Hepatocyte (in vitro differentiated cells): ENCODE results near the gene CBARP. TPM values are rescaled to one million over a fixed set of nuclear protein-coding genes. Genes with fewer than 3 reads are reported as not detected.

Source experiments
- DNase-seq: peaks from one replicate; pipeline ENCODE4 v3.0.0-alpha.2; 2016; ENCODE audit warnings: low spot score
- H2AFZ ChIP-seq: fragments of 200-600 bp; sonication (generic); 2 replicates; pipeline ENCODE4 v1.6.0; 2016; ENCODE audit warnings: antibody characterized with exemption, mild to moderate bottlenecking
- H3K27ac ChIP-seq: fragments of 200-600 bp; sonication (generic); 2 replicates; pipeline ENCODE4 v1.5.1; 2016; ENCODE audit warnings: mild to moderate bottlenecking
- H3K27me3 ChIP-seq: fragments of 200-600 bp; sonication (generic); 2 replicates; pipeline ENCODE4 v1.6.1; 2016
- H3K36me3 ChIP-seq: fragments of 200-600 bp; sonication (generic); replicated peaks from 2 replicates; pipeline ENCODE4 v1.5.1; 2016; ENCODE audit warnings: low read depth; ENCODE audit not compliant: insufficient read depth
- H3K4me1 ChIP-seq: fragments of 200-600 bp; sonication (generic); 2 replicates; pipeline ENCODE4 v1.5.1; 2016; ENCODE audit warnings: mild to moderate bottlenecking, moderate library complexity; ENCODE audit not compliant: insufficient read depth
- H3K4me2 ChIP-seq: fragments of 200-600 bp; sonication (generic); 2 replicates; pipeline ENCODE4 v1.6.0; 2016
- H3K4me3 ChIP-seq: fragments of 200-600 bp; sonication (generic); 2 replicates; pipeline ENCODE4 v1.5.1; 2016; ENCODE audit warnings: mild to moderate bottlenecking
- H3K79me2 ChIP-seq: fragments of 200-600 bp; sonication (generic); 2 replicates; pipeline ENCODE4 v1.6.0; 2017; ENCODE audit warnings: mild to moderate bottlenecking
- H3K9me2 ChIP-seq: fragments of 200-600 bp; sonication (generic); replicated peaks from 2 replicates; pipeline ENCODE4 v1.6.0; 2017; ENCODE audit warnings: mild to moderate bottlenecking; ENCODE audit not compliant: insufficient read depth
- H3K9me3 ChIP-seq: fragments of 200-600 bp; sonication (generic); 2 replicates; pipeline ENCODE4 v1.5.1; 2016; ENCODE audit warnings: low read depth, mild to moderate bottlenecking
- H4K20me1 ChIP-seq: fragments of 200-600 bp; sonication (generic); 2 replicates; pipeline ENCODE4 v1.6.0; 2016; ENCODE audit warnings: mild to moderate bottlenecking; ENCODE audit not compliant: insufficient read depth, poor library complexity, severe bottlenecking
- EZH2 ChIP-seq: fragments of 200-600 bp; sonication (generic); IDR thresholded peaks from 2 replicates; pipeline ENCODE4 v1.6.1; 2016; ENCODE audit warnings: antibody characterized with exemption, mild to moderate bottlenecking, borderline replicate concordance
- EZH2phosphoT487 ChIP-seq: fragments of 200-600 bp; sonication (generic); IDR thresholded peaks from one replicate; pipeline ENCODE4 v1.6.1; 2018; ENCODE audit warnings: antibody characterized with exemption, mild to moderate bottlenecking, low read depth, moderate library complexity; ENCODE audit not compliant: unreplicated experiment, severe bottlenecking
- WGBS: methylation state at CpG from one replicate; pipeline ENCODE4 v1.1.6; 2016; ENCODE audit warnings: low lambda C conversion rate; ENCODE audit errors: missing lambda C conversion rate; 5-methylcytosine and 5-hydroxymethylcytosine counted together
- polyA plus RNA-seq: library from polyadenylated mRNA; unstranded; fragments of >200 nt; fragmentation: Nextera tagmentation; extraction: Ambion mirVana; gene quantifications from 2 replicates; pipeline ENCODE4 v1.2.1, GENCODE V29; 2016
- total RNA-seq: library from RNA; depleted of rRNA; stranded (reverse); fragments of >200 nt; gene quantifications from 2 replicates; pipeline ENCODE4 v1.2.3, GENCODE V29; 2014
- TF ChIP-seq, protein P1 (sequence below): fragments of 200-600 bp; sonication (generic); IDR thresholded peaks from 2 replicates; pipeline ENCODE4 v1.5.1; 2016; ENCODE audit warnings: antibody characterized with exemption, mild to moderate bottlenecking; ENCODE audit not compliant: poor library complexity

CBARP gene
- total and polyA plus RNA-seq, 2 experiments from 2014 or later, result 4.2 to 7.1 TPM

- Histone ChIP-seq H3K27me3 (no peaks in the 10 kb centered on the region), H3K79me2 (peaks cover 58% of the 10 kb centered on the region), H4K20me1 (peaks cover 36% of the 10 kb centered on the region), H3K4me1 (peaks cover 54% of the 10 kb centered on the region), H3K4me3 (no peak overlapping the region), H3K27ac (peak overlapping the region; percentile 69), H3K4me2 (peak overlapping the region; percentile 100), H3K36me3 (no peaks in the 10 kb centered on the region), H3K9me2 (no peaks in the 10 kb centered on the region), H2AFZ (no peak overlapping the region), H3K9me3 (no peaks in the 10 kb centered on the region)
- WGBS, result 63% methylated on average over 31 of the region's 40 CpGs
- no peak for DNase-seq
- TF ChIP-seq EZH2phosphoT487 (no peak), EZH2 (no peak)
- TF ChIP-seq, protein P1, sequence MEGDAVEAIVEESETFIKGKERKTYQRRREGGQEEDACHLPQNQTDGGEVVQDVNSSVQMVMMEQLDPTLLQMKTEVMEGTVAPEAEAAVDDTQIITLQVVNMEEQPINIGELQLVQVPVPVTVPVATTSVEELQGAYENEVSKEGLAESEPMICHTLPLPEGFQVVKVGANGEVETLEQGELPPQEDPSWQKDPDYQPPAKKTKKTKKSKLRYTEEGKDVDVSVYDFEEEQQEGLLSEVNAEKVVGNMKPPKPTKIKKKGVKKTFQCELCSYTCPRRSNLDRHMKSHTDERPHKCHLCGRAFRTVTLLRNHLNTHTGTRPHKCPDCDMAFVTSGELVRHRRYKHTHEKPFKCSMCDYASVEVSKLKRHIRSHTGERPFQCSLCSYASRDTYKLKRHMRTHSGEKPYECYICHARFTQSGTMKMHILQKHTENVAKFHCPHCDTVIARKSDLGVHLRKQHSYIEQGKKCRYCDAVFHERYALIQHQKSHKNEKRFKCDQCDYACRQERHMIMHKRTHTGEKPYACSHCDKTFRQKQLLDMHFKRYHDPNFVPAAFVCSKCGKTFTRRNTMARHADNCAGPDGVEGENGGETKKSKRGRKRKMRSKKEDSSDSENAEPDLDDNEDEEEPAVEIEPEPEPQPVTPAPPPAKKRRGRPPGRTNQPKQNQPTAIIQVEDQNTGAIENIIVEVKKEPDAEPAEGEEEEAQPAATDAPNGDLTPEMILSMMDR, result no peak
These were observed 30.6 kb upstream of the CBARP start for GRCh38 chr19:1268226-1269064.

GRCh38 chr19:1267477-1268225 lies 29.8 kb upstream of the CBARP start:
- no peaks in the 10 kb centered on the region for H3K9me2 ChIP-seq
- peaks cover 31% of the 10 kb centered on the region for H4K20me1 ChIP-seq
- TF ChIP-seq, protein P1, result no peak
- no peak for TF ChIP-seq EZH2phosphoT487
- no peak for TF ChIP-seq EZH2
- no peak overlapping the region for H3K27ac ChIP-seq
- no peaks in the 10 kb centered on the region for H3K9me3 ChIP-seq
- peak overlapping the region; percentile 69 for H3K4me3 ChIP-seq
- H2AFZ ChIP-seq, result no peak overlapping the region
- 30% methylated on average over 33 of the region's 35 CpGs for WGBS
- H3K27me3 ChIP-seq, result no peaks in the 10 kb centered on the region
- H3K36me3 ChIP-seq, result no peaks in the 10 kb centered on the region
- peaks cover 62% of the 10 kb centered on the region for H3K4me1 ChIP-seq
- peaks cover 50% of the 10 kb centered on the region for H3K79me2 ChIP-seq
- peak overlapping the region; percentile 100 for H3K4me2 ChIP-seq
- no peak for DNase-seq

DNA sequence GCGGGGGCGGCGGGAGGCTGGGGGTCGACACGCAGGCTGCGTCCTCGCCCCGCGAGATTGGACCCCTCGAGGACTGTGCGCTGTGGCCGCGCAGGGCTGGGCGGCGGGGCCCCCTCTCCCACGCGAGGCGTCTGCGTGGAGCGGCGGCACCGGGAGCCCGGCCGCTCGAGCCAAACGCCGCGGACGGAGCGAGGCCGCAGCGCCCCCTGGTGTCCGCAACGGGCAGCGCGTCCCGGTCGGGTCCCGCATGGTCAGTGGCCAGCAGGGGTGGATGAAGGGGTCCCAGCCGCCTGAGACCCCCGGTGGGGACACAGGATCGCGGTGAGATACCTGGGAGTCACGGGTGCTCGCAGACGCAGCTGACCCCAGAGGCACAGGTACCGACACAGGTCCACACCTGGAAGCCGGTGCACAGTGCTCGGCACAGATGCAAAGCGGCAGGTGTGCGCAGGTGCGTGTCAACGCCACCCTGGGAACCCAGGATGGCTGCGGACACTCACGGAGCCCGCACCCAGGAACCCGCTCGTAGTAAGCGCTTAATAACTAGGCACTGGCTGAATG lies 29.2 kb upstream of the CBARP start:
- TF ChIP-seq, protein P1, result peak; percentile 85
- no peak for TF ChIP-seq EZH2
- H3K36me3 ChIP-seq, result no peaks in the 10 kb centered on the region

More for the DNA sequence above, 29.2 kb upstream of the CBARP start:
- 5% methylated on average over 46 of the region's 59 CpGs for WGBS
- H3K4me2 ChIP-seq, result peak overlapping the region; percentile 100
- peaks cover 43% of the 10 kb centered on the region for H3K79me2 ChIP-seq
- H3K4me3 ChIP-seq, result peak overlapping the region; percentile 69
- H4K20me1 ChIP-seq, result peaks cover 24% of the 10 kb centered on the region
- peak; percentile 87 for DNase-seq
- H3K9me3 ChIP-seq, result no peaks in the 10 kb centered on the region
- no peaks in the 10 kb centered on the region for H3K27me3 ChIP-seq
- peak overlapping the region; percentile 18 for H2AFZ ChIP-seq
- H3K9me2 ChIP-seq, result no peaks in the 10 kb centered on the region
- peaks cover 69% of the 10 kb centered on the region for H3K4me1 ChIP-seq
- H3K27ac ChIP-seq, result peak overlapping the region; percentile 87
